NCI-H460 (cell line): ENCODE data around the gene MRPL10. TPM values are rescaled to one million over a fixed set of nuclear protein-coding genes. Genes with fewer than 3 reads are reported as not detected.

ENCODE experiments used
- total RNA-seq: library from RNA; depleted of rRNA; stranded (reverse); fragments of >200 nt; shearing (Covaris generic); gene quantifications from 2 replicates; pipeline ENCODE4 v1.2.3, GENCODE V29; 2014; rRNA removed

Gene MRPL10
- total RNA-seq, 1 experiment from 2014 or later: 72.8 TPM

Other genes starting within 250 kb of the MRPL10 start
- gene KPNB1, start 181.6 kb downstream of the MRPL10 start, total RNA-seq: 390 and 410 TPM in 2 replicates
- 2.7 and 5.3 TPM in 2 replicates for gene TBKBP1, start 137.4 kb downstream of the MRPL10 start, total RNA-seq
- gene TBX21, start 98.3 kb downstream of the MRPL10 start, total RNA-seq: not detected in 2 replicates
- 2.6 and 2.9 TPM in 2 replicates for gene OSBPL7, start 9.7 kb downstream of the MRPL10 start, total RNA-seq
- 0.20 TPM in 1 of 2 replicates, not detected in the other for gene LRRC46, start 129 bp upstream of the MRPL10 start, total RNA-seq
- 24.9 and 25.6 TPM in 2 replicates for gene SCRN2, start 9.7 kb upstream of the MRPL10 start, total RNA-seq
- 0.02 TPM in 1 of 2 replicates, not detected in the other for gene SP6, start 19.6 kb upstream of the MRPL10 start, total RNA-seq
- gene SP2, start 64.7 kb upstream of the MRPL10 start, total RNA-seq: 1.9 and 2.4 TPM in 2 replicates
- gene PNPO, start 110.0 kb upstream of the MRPL10 start, total RNA-seq: 23.2 and 28.6 TPM in 2 replicates
- gene PRR15L, start 126.3 kb upstream of the MRPL10 start, total RNA-seq: not detected in 2 replicates
- 46.6 and 75.2 TPM in 2 replicates for gene CDK5RAP3, start 139.6 kb upstream of the MRPL10 start, total RNA-seq
- 8.5 and 12.3 TPM in 2 replicates for gene COPZ2, start 206.3 kb upstream of the MRPL10 start, total RNA-seq
- 123 and 142 TPM in 2 replicates for gene NFE2L1, start 216.8 kb upstream of the MRPL10 start, total RNA-seq